IPS-20b (cell line): Measurements from ENCODE around the gene CAMSAP2.
"Not testable (repeated sequence)": the region's sequence is repeated elsewhere in the genome, so short reads cannot be mapped to it uniquely, and the experiment has no call there.

Experiments
- H3K27ac ChIP-seq: one replicate; pipeline ENCODE4 v1.5.1; 2013; ENCODE audit warnings: low read length
- H3K27me3 ChIP-seq: 2 replicates; pipeline ENCODE4 v1.6.1; 2013; ENCODE audit warnings: mild to moderate bottlenecking, low read length, inconsistent platforms; ENCODE audit not compliant: insufficient read depth
- H3K36me3 ChIP-seq: 2 replicates; pipeline ENCODE4 v1.6.1; 2013; ENCODE audit warnings: low read depth, mild to moderate bottlenecking, inconsistent platforms, low read length, moderate library complexity; ENCODE audit not compliant: insufficient read depth
- H3K4me1 ChIP-seq: 2 replicates; pipeline ENCODE4 v1.6.1; 2013; ENCODE audit warnings: mild to moderate bottlenecking, control low read depth, inconsistent platforms, low read length, moderate library complexity; ENCODE audit not compliant: insufficient read depth
- H3K4me3 ChIP-seq: 2 replicates; pipeline ENCODE4 v1.5.1; 2013; ENCODE audit warnings: mild to moderate bottlenecking, low read length, inconsistent platforms
- H3K9ac ChIP-seq: 2 replicates; pipeline ENCODE4 v1.6.1; 2013; ENCODE audit warnings: low read depth, mild to moderate bottlenecking, inconsistent platforms, low read length, moderate library complexity
- H3K9me3 ChIP-seq: 2 replicates; pipeline ENCODE4 v1.6.1; 2013; ENCODE audit warnings: mild to moderate bottlenecking, low read depth, low read length, inconsistent platforms; ENCODE audit not compliant: insufficient read depth

Gene CAMSAP2

DNA sequence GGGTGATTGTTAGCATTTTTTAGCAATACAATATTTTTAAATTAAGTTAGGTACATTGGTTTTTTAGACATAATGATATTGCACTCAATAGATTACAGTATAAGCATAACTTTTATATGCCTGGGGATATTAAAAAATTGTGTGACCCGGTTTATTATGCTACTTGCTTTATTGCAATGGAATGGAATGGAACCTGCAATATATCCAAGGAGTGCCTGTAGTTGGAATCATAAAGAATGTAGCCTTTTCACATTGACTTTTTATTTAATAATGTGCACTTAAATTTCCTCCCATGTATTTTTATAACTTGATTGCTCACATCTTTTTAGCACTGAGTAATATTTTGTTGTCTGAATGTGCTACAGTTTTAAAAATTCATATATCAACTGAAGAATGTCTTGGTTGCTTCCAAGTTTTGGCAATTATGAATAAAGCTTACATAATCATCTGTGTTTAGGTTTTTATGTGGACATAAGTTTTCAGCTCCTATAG, 49.2 kb downstream of the CAMSAP2 start:
- H3K9me3 ChIP-seq: peaks cover 3% of the 10 kb centered on the region
- no peaks in the 10 kb centered on the region for H3K27me3 ChIP-seq
- peaks cover 4% of the 10 kb centered on the region; the same call in 1 of the 2 replicates for H3K4me1 ChIP-seq
- H3K4me3 ChIP-seq: no peak overlapping the region
- H3K27ac ChIP-seq: no peak overlapping the region
- H3K9ac ChIP-seq: no peak overlapping the region
- H3K36me3 ChIP-seq: peaks cover 4% of the 10 kb centered on the region; the same call in 1 of the 2 replicates

GRCh38 chr1:200791012-200791411, 52.3 kb downstream of the CAMSAP2 start:
- H3K27ac ChIP-seq, H3K27me3 ChIP-seq, H3K4me1 ChIP-seq, H3K9me3 ChIP-seq, H3K4me3 ChIP-seq, H3K9ac ChIP-seq, H3K36me3 ChIP-seq: not testable (repeated sequence)

GRCh38 chr1:200793677-200794076, 55.0 kb downstream of the CAMSAP2 start:
- Histone ChIP-seq H3K4me1 (peaks cover 4% of the 10 kb centered on the region; the same call in 1 of the 2 replicates), H3K36me3 (no peaks in the 10 kb centered on the region), H3K27ac (no peak overlapping the region), H3K4me3 (no peak overlapping the region), H3K9ac (no peak overlapping the region), H3K9me3 (no peaks in the 10 kb centered on the region), H3K27me3 (no peaks in the 10 kb centered on the region)

DNA sequence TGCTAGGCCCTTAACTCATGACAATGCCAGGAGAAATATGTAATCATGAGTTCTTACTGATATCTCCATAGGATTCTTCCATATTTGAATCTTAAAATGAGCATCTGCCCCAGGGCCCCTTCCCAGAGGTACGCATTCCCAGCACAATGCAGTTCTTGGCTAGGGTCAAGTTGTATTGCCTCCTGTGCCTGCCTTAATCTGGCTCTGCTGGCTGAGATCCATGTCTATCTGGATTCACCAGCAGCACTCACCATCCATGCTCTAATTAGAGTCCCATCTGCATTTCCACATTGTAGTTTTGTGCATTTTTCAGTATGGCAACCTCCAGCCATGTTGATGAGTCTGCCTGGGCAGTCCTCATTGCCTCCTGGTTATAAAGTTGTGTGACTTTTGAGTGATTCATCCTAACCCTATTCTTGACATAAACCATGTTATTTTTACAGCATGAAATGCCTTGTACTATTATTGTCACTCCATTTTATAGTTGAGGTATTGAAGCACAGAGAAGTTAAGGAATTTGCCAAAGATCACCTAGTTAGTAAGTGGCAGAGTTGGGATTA, 55.9 kb downstream of the CAMSAP2 start:
- Histone ChIP-seq H3K9ac (no peak overlapping the region), H3K9me3 (no peaks in the 10 kb centered on the region), H3K4me1 (peaks cover 4% of the 10 kb centered on the region; the same call in 1 of the 2 replicates), H3K4me3 (no peak overlapping the region), H3K36me3 (no peaks in the 10 kb centered on the region), H3K27ac (no peak overlapping the region), H3K27me3 (no peaks in the 10 kb centered on the region)

DNA sequence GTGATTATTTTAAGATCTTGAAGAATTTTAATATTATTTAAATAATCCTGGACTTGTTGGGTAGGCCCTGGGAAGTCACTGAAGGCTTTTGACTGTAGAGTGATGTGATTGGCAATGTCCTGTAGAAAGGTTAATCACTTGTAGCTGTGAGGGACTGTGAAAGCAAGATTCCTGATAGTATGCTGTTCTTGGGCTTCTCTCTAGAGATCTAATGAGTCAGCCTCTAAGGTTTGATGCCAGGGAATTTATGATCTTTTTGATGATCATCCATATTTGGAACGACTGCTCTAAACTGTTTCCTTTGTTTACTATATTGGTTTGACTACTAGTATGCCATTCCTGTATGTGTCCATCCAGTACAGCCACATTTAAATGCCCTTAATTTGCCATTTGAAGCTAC, 56.5 kb downstream of the CAMSAP2 start:
- no peak overlapping the region for H3K27ac ChIP-seq
- H3K9me3 ChIP-seq: no peaks in the 10 kb centered on the region
- no peaks in the 10 kb centered on the region for H3K27me3 ChIP-seq
- no peaks in the 10 kb centered on the region for H3K4me1 ChIP-seq
- H3K36me3 ChIP-seq: no peaks in the 10 kb centered on the region
- no peak overlapping the region for H3K9ac ChIP-seq
- H3K4me3 ChIP-seq: no peak overlapping the region

DNA sequence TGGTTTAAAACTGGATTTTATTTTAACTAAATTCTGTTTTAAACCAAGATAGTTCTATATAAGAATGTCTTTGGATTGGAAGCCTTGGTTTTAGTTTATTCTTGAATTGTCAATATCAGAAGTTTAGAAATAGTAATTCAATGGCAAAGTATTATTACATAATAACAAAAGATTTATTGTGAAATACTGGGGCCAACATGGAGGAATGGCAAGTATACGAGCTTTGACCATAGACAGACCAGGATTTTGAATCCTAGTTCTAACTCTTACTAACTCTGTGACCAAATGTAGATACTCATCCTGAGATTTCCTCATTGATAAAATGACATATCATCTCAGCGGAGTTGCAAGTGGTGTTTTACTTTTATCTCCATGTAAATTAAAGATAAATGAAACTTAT, 63.3 kb downstream of the CAMSAP2 start:
- Histone ChIP-seq H3K27me3 (no peaks in the 10 kb centered on the region), H3K36me3 (no peaks in the 10 kb centered on the region), H3K27ac (no peak overlapping the region), H3K9ac (no peak overlapping the region), H3K9me3 (no peaks in the 10 kb centered on the region), H3K4me3 (no peak overlapping the region), H3K4me1 (peaks cover 22% of the 10 kb centered on the region)

GRCh38 chr1:200802865-200803512, 64.3 kb downstream of the CAMSAP2 start:
- H3K4me3 ChIP-seq: peak overlapping the region; percentile 15; the same call in 1 of the 2 replicates
- H3K27me3 ChIP-seq: no peaks in the 10 kb centered on the region
- H3K9ac ChIP-seq: no peak overlapping the region
- peaks cover 22% of the 10 kb centered on the region for H3K4me1 ChIP-seq
- H3K9me3 ChIP-seq: no peaks in the 10 kb centered on the region
- peaks cover 6% of the 10 kb centered on the region; the same call in 1 of the 2 replicates for H3K36me3 ChIP-seq
- no peak overlapping the region for H3K27ac ChIP-seq

- peaks cover 22% of the 10 kb centered on the region for H3K4me1 ChIP-seq
- no peak overlapping the region for H3K4me3 ChIP-seq
- H3K9me3 ChIP-seq: no peaks in the 10 kb centered on the region
- no peak overlapping the region for H3K27ac ChIP-seq
- H3K9ac ChIP-seq: no peak overlapping the region
- no peaks in the 10 kb centered on the region for H3K27me3 ChIP-seq
- H3K36me3 ChIP-seq: peaks cover 27% of the 10 kb centered on the region
These were observed 67.0 kb downstream of the CAMSAP2 start for GRCh38 chr1:200805719-200806118.

- no peak overlapping the region for H3K4me3 ChIP-seq
- H3K27ac ChIP-seq: no peak overlapping the region
- no peak overlapping the region for H3K9ac ChIP-seq
- H3K36me3 ChIP-seq: peaks cover 36% of the 10 kb centered on the region
- H3K4me1 ChIP-seq: peaks cover 8% of the 10 kb centered on the region; the same call in 1 of the 2 replicates
- H3K27me3 ChIP-seq: no peaks in the 10 kb centered on the region
- H3K9me3 ChIP-seq: no peaks in the 10 kb centered on the region
These were observed 70.2 kb downstream of the CAMSAP2 start for GRCh38 chr1:200808846-200809245.

GRCh38 chr1:200811704-200812103, 73.0 kb downstream of the CAMSAP2 start:
- Histone ChIP-seq H3K4me1 (no peaks in the 10 kb centered on the region), H3K4me3 (no peak overlapping the region), H3K9me3 (no peaks in the 10 kb centered on the region), H3K9ac (no peak overlapping the region), H3K36me3 (peaks cover 47% of the 10 kb centered on the region), H3K27ac (no peak overlapping the region), H3K27me3 (no peaks in the 10 kb centered on the region)

- not testable (repeated sequence) for H3K27ac ChIP-seq, H3K4me3 ChIP-seq, H3K27me3 ChIP-seq, H3K9ac ChIP-seq, H3K9me3 ChIP-seq, H3K4me1 ChIP-seq
- peaks cover 17% of the 10 kb centered on the region for H3K36me3 ChIP-seq
These were observed 78.0 kb downstream of the CAMSAP2 start for GRCh38 chr1:200816624-200817224.

DNA sequence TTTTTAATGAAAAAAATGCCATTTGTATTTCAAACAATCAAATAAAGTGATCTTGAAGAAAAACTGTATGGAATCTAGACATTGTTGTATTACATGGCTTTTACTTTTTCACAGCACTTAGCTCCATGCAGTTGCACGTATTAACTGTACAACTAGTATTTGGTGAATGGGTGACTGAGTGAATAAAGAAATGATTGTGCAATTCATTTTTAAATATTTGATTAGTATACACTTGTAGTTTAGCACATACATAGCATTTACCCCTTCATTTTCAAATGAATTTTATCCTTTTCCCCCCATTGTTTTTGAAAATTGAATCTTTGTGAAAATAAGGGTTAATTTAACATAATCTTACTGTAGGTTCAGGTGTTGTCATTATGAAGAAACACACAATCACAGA, 79.6 kb downstream of the CAMSAP2 start:
- H3K36me3 ChIP-seq: peaks cover 17% of the 10 kb centered on the region
- H3K27ac ChIP-seq: no peak overlapping the region
- H3K4me3 ChIP-seq: no peak overlapping the region
- no peaks in the 10 kb centered on the region for H3K4me1 ChIP-seq
- H3K9ac ChIP-seq: no peak overlapping the region
- no peaks in the 10 kb centered on the region for H3K9me3 ChIP-seq
- H3K27me3 ChIP-seq: no peaks in the 10 kb centered on the region
